ENCODE data around the gene DNAH11. TPM values are rescaled to one million over a fixed set of nuclear protein-coding genes. Genes with fewer than 3 reads are reported as not detected.

Gene DNAH11
- total and polyA plus RNA-seq, 2 of the 4 experiments (the other 2 are of a cell fraction) = not detected

DNA sequence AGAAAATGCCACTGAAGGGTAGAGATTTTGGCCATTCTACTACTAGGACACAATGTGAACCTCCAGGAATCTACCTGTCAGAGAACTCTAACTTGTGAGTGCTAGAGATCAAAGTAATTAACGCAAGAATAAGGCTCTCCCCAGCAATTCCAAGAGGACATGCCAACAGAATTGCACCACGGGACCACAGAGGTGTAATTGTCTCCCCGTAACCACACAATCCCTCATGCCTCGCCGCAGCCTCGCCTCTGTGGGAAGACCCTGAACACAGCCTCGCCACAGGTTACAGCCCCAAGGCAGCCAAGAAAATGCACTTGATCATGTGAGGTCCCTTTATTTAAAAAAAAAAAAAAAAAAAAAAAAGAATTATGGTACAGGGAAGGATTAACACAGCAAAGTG lies 373.3 kb downstream of the DNAH11 start:
- H3K27me3 ChIP-seq (ENCODE audit: control insufficient read depth, insufficient read depth, low read length) = no peaks in the 10 kb centered on the region
- no peak overlapping the region for H3K4me3 ChIP-seq (ENCODE audit: insufficient read depth, low read depth, low read length)
- H3K9me1 ChIP-seq (ENCODE audit: insufficient read depth, low read length) = 0 out of 2 replicates have a peak, but pooled peaks cover 3% of the 10 kb centered on the region
- no peak overlapping the region for H2AK5ac ChIP-seq (ENCODE audit: low read depth, low read length)
- H4K8ac ChIP-seq (ENCODE audit: low read depth in 2 of 2, low read length in 2 of 2) = no peak overlapping the region
- H3K79me1 ChIP-seq (ENCODE audit: low read depth in 1 of 2, low read length in 2 of 2) = peaks cover 13 to 15% of the 10 kb centered on the region in 2 experiments; a peak in 1 of 4 replicates
- H3K14ac ChIP-seq (replicated peaks; ENCODE audit: low read depth, low read length) = no peak overlapping the region
- no peak overlapping the region for H4K91ac ChIP-seq (ENCODE audit: insufficient read depth, low read depth, low read length)
- H3K9ac ChIP-seq (ENCODE audit: low read depth, low read length) = no peak overlapping the region
- no peaks in the 10 kb centered on the region for H3K4me1 ChIP-seq (ENCODE audit: control insufficient read depth, insufficient read depth, low read length)
- no peak overlapping the region for H3K56ac ChIP-seq (ENCODE audit: extremely low read depth, insufficient read depth, low read length)
- H4K5ac ChIP-seq (ENCODE audit: low read depth, low read length) = no peak overlapping the region
- no peak overlapping the region for H2AFZ ChIP-seq (replicated peaks; ENCODE audit: low read length, poor library complexity)
- no peak overlapping the region for H2BK20ac ChIP-seq (ENCODE audit: low read depth, low read length)
- no CpG with 5 or more reads among the region's 7 CpGs for WGBS, 2 experiments (ENCODE audit: extremely low coverage in 2 of 2, insufficient read length in 1 of 2)
- H3K27ac ChIP-seq (ENCODE audit: insufficient read depth, low read length) = no peak overlapping the region
- in situ Hi-C loops (cut with MboI; ENCODE audit: low sequenced_read_pairs) = no loop called here
- no peak overlapping the region for H3K4ac ChIP-seq (ENCODE audit: low read depth, low read length)
- no peaks in the 10 kb centered on the region for H3K9me3 ChIP-seq (ENCODE audit: control insufficient read depth, insufficient read depth, low read length)
- intact Hi-C loops (cut with micrococcal nuclease) = no loop called here
- POLR2A ChIA-PET (ENCODE audit: unreplicated experiment) = no interaction called here
- H4K20me1 ChIP-seq (ENCODE audit: insufficient read depth, low read length) = no peaks in the 10 kb centered on the region
- H3K4me2 ChIP-seq (ENCODE audit: low read depth, low read length) = no peak overlapping the region
- no peak overlapping the region for H2BK5ac ChIP-seq (ENCODE audit: low read depth, low read length, poor library complexity, severe bottlenecking)
- H3K23ac ChIP-seq (ENCODE audit: low read depth, low read length) = no peak overlapping the region
- H2AK9ac ChIP-seq (replicated peaks; ENCODE audit: low read depth, low read length, poor library complexity) = no peak overlapping the region
- no peak overlapping the region for H2BK15ac ChIP-seq (ENCODE audit: low read depth, low read length)
- no peak for ATAC-seq (ENCODE audit: low read depth)
- H3K36me3 ChIP-seq (ENCODE audit: control insufficient read depth, insufficient read depth, low read length) = peaks cover 16% of the 10 kb centered on the region; the same call in 1 of the 2 replicates
- no TSS peak for BruUV-seq (replicated peaks)
- no peak overlapping the region for H3K18ac ChIP-seq (ENCODE audit: low read depth, low read length)
- dilution Hi-C loops (cut with HindIII; ENCODE audit: low sequenced_read_pairs, unreplicated experiment) = no loop called here
- CTCF ChIA-PET = no interaction called here
- TF ChIP-seq FOS (IDR thresholded peaks at IDR 0.05; ENCODE audit: low read depth, low read length) (no peak), MAFK (IDR thresholded peaks at IDR 0.05; ENCODE audit: low read depth, low read length) (no peak), RFX5 (IDR thresholded peaks at IDR 0.05; ENCODE audit: low read depth, low read length) (no peak), MXI1 (IDR thresholded peaks at IDR 0.05; ENCODE audit: borderline replicate concordance, low read depth, low read length) (no peak), RAD21 (IDR thresholded peaks at IDR 0.05; ENCODE audit: low read length) (no peak), RCOR1 (IDR thresholded peaks at IDR 0.05; ENCODE audit: insufficient replicate concordance, low read length) (no peak), BHLHE40 (IDR thresholded peaks at IDR 0.05; ENCODE audit: low read depth, low read length) (no peak)
- TF ChIP-seq, protein P1, sequence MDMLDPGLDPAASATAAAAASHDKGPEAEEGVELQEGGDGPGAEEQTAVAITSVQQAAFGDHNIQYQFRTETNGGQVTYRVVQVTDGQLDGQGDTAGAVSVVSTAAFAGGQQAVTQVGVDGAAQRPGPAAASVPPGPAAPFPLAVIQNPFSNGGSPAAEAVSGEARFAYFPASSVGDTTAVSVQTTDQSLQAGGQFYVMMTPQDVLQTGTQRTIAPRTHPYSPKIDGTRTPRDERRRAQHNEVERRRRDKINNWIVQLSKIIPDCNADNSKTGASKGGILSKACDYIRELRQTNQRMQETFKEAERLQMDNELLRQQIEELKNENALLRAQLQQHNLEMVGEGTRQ (IDR thresholded peaks at IDR 0.05; ENCODE audit: low read depth, low read length) = no peak
- TF ChIP-seq, protein P2, sequence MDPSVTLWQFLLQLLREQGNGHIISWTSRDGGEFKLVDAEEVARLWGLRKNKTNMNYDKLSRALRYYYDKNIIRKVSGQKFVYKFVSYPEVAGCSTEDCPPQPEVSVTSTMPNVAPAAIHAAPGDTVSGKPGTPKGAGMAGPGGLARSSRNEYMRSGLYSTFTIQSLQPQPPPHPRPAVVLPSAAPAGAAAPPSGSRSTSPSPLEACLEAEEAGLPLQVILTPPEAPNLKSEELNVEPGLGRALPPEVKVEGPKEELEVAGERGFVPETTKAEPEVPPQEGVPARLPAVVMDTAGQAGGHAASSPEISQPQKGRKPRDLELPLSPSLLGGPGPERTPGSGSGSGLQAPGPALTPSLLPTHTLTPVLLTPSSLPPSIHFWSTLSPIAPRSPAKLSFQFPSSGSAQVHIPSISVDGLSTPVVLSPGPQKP (IDR thresholded peaks at IDR 0.05; ENCODE audit: borderline replicate concordance, low read depth, low read length) = no peak
- TF ChIP-seq, protein P3, sequence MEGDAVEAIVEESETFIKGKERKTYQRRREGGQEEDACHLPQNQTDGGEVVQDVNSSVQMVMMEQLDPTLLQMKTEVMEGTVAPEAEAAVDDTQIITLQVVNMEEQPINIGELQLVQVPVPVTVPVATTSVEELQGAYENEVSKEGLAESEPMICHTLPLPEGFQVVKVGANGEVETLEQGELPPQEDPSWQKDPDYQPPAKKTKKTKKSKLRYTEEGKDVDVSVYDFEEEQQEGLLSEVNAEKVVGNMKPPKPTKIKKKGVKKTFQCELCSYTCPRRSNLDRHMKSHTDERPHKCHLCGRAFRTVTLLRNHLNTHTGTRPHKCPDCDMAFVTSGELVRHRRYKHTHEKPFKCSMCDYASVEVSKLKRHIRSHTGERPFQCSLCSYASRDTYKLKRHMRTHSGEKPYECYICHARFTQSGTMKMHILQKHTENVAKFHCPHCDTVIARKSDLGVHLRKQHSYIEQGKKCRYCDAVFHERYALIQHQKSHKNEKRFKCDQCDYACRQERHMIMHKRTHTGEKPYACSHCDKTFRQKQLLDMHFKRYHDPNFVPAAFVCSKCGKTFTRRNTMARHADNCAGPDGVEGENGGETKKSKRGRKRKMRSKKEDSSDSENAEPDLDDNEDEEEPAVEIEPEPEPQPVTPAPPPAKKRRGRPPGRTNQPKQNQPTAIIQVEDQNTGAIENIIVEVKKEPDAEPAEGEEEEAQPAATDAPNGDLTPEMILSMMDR (conservative IDR thresholded peaks at IDR 0.05; ENCODE audit: low read depth, low read length) = no peak
- DNase-seq = no peak
- no peak overlapping the region for H2BK120ac ChIP-seq (ENCODE audit: low read depth, low read length)

All from IMR-90 (cell line).